Erythroblast (primary cell): Measurements from ENCODE around the gene SHF.
A peak's percentile ranks its signal among the peaks of the same experiment; 100 is the strongest.

ENCODE experiments used
- DNase-seq, 2 experiments: peaks; one replicate each; lab custom pipeline; 2025; lab: John Stamatoyannopoulos, UW
- GATA1 ChIP-seq: IDR thresholded peaks from 2 replicates; pipeline ENCODE4 v1.6.1; 2011; ENCODE audit warnings: low read depth, mild to moderate bottlenecking, control low read depth, low read length, moderate library complexity
- POLR2A ChIP-seq: IDR thresholded peaks from 2 replicates; pipeline ENCODE4 v1.6.1; 2011; ENCODE audit warnings: mild to moderate bottlenecking, low read length

SHF gene

DNA sequence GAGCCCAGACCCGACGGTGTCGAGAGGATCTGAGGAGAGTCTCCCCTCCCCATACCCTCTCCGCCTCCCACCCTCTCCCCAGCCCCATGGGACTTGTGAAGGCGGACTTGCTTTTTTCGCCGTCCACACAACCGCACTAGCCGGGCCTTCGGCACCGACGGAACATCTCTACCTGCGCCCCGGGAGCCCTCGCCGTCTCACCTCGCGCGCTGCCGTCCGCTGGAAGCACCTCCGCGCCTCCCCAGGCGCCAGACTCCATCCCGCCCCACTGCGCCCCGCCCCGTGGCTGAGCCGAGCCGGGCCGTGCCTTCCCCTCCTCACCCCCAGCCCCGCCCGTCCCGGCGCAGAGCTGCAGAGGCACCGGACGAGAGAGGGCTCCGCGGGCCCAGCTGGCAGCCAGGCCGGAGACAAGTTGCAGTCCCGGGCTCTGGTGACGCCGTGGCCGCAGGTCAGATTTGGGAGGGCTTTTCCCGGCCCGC, 58.1 kb downstream of the SHF start, which contains the start of the genes DUOX1 and DUOXA1:
Gene DUOX1, plus strand, starts transcription at position 344 of the 479 bp plus-strand sequence. CDS start 1,973 bp downstream, outside the sequence.
Gene DUOXA1, minus strand, starts transcription at position 229 of the 479 bp plus-strand sequence. CDS start 6,865 bp downstream, outside the sequence.
- DNase-seq, result no peak
- TF ChIP-seq GATA1, result no peak
- no peak for TF ChIP-seq POLR2A

DNA sequence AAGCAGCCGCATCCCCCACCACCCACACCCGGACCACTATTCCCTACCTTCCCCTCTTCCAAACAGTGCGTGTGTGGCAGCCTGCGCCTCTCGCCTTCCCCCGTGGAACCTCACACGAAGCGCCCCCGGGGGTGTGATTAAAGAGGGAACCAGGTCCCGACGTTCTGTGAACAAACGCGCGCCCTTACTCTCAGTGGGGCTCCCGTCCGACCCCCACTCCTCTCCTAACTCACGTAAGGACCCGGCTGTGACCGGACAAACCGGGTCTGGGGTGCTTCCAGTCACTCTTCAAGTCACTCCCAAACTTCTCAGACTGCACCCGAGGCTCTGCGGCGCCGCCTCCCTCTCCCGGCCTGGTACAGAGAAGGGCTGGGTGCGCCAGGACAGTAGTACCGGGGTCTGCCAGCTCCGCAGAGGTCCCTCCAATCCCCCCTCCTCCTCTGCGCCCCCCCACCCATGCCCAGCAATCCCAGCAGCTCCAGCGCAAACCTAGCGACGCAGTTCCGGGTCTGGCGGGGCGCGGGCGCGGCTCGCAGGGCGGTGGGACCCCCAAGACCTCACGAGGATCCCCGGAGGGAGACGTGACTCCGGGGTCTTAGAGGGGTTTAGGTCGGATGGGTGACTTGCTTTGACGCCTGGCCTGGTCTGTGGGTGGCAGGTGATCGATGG, 58.7 kb downstream of the SHF start:
- no peak for DNase-seq
- TF ChIP-seq GATA1 (no peak), POLR2A (no peak)

DNA sequence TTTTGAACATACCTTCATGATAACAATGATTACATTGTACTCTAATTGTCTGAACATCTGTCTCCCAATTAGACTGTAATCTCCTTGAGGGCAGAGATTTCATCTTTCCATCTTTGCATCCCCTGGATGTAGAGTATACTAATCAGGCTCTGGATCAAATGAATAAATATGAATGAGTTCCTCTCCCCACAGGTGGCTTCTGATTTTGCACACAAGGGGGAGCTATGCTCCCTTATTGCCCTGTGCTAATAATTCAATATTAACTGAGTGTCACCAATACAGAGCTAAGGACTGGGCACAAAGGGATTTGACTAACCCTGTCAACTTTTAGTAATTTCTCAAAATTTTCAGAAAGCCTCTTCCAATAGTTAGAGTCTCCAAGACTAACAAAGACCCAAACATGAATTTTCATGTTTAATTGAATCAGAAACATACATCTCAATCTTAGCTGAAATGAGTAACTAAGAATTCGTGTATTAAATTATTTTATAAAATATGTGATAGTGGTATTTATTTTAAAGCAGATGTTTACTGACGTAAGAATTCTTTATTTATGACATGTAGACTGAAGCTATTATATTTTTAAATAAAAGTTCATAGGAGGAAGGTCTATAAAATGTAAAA, 61.1 kb downstream of the SHF start:
- DNase-seq, result peak; percentile 35 to 58
- TF ChIP-seq POLR2A (no peak), GATA1 (no peak)

GRCh38 chr15:45123397-45123796, 64.4 kb downstream of the SHF start:
- no peak for DNase-seq
- no peak for TF ChIP-seq GATA1
- TF ChIP-seq POLR2A, result no peak

- TF ChIP-seq POLR2A, result no peak
- TF ChIP-seq GATA1, result no peak
- no peak for DNase-seq
These were observed 65.0 kb downstream of the SHF start for GRCh38 chr15:45122719-45123118.

- DNase-seq, result no peak
- TF ChIP-seq POLR2A (no peak), GATA1 (no peak)
These were observed 65.9 kb downstream of the SHF start for GRCh38 chr15:45121706-45122417.

GRCh38 chr15:45121020-45121419, 66.7 kb downstream of the SHF start:
- no peak for DNase-seq
- TF ChIP-seq POLR2A, result no peak
- no peak for TF ChIP-seq GATA1

- no peak for DNase-seq
- no peak for TF ChIP-seq GATA1
- no peak for TF ChIP-seq POLR2A
These were observed 67.4 kb downstream of the SHF start for GRCh38 chr15:45120081-45120972.

- DNase-seq, result no peak
- TF ChIP-seq POLR2A, result no peak
- TF ChIP-seq GATA1, result no peak
These were observed 68.8 kb downstream of the SHF start for GRCh38 chr15:45118996-45119395.

DNA sequence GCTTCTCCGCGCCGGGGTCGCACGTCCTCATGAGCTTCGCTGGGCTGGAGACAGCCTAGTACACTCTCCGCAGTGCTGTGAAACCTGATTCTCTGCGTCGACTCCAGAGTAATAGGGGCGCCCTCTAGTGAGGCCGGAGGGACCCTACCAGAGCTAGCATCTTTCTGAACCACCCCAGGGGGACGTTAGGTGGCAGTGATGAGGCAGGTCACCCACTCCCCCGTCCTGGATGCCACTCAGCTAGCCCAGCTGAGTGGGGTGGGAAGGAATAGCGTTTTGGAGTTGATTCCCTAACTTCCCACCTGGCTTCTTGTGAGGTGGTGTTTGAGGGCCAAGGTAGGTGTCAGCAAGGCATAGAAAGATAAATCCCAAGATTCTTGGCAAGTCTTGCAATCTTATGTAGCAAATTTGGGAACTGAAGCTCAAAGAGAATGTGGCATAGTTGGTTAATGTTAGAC, 69.6 kb downstream of the SHF start:
- TF ChIP-seq GATA1 (no peak), POLR2A (no peak)
- DNase-seq, result peak; percentile 81 to 86

DNA sequence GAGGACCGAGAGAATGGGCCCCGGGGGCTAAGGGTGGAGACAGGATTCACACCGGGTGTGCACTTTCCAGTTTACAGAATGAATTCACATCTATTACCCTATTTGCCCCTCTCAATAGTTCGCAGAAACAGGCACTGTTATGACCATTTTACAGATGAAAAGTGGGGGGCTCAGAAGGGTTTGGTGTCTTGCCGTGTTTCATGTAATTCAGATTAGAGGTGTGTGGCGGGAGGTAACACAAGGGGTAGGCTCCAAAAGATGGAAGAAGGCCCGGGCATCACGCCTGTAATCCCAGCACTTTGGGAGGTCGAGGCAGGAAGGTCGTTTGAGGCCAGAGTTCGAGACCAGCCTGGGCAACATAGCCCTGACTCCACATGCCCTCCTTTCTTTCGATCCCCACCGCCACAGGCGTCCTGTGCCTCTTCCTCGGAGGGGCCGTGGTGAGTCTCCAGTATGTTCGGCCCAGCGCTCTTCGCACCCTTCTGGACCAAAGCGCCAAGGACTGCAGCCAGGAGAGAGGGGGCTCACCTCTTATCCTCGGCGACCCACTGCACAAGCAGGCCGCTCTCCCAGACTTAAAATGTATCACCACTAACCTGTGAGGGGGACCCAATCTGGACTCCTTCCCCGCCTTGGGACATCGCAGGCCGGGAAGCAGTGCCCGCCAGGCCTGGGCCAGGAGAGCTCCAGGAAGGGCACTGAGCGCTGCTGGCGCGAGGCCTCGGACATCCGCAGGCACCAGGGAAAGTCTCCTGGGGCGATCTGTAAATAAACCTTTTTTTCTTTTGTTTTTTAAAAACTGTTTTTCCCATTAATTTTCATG, 70.2 kb downstream of the SHF start:
- no peak for TF ChIP-seq GATA1
- no peak for TF ChIP-seq POLR2A
- no peak for DNase-seq
